Measurements from ENCODE around the gene SRPK1. TPM values are rescaled to one million over a fixed set of nuclear protein-coding genes. Genes with fewer than 3 reads are reported as not detected.

SRPK1 gene
- total RNA-seq, 1 experiment from 2014 or later = 100 TPM

- no peaks in the 10 kb centered on the region for H4K20me1 ChIP-seq (ENCODE audit: low read length)
- no peaks in the 10 kb centered on the region for H3K9me3 ChIP-seq (ENCODE audit: low read length)
- no peaks in the 10 kb centered on the region for H3K79me2 ChIP-seq (ENCODE audit: low read length)
- H2AFZ ChIP-seq (ENCODE audit: low read length) = no peak overlapping the region
- POLR2A ChIA-PET (ENCODE audit: unreplicated experiment) = no interaction called here
- ATAC-seq (no peak), DNase-seq (no peak)
- no peak overlapping the region for H3K4me3 ChIP-seq (ENCODE audit: low read length)
- H3K9me2 ChIP-seq (replicated peaks; ENCODE audit: low read length) = no peaks in the 10 kb centered on the region
- H3K27ac ChIP-seq (ENCODE audit: low read length) = no peak overlapping the region
- no peaks in the 10 kb centered on the region for H3K4me1 ChIP-seq (ENCODE audit: insufficient read depth, low read length)
- no peaks in the 10 kb centered on the region for H3F3A ChIP-seq (ENCODE audit: low read length, unreplicated experiment)
- no peak overlapping the region for H3K4me2 ChIP-seq (ENCODE audit: low read length)
- no peaks in the 10 kb centered on the region for H3K27me3 ChIP-seq (ENCODE audit: low read length)
- no TSS peak for BruUV-seq (replicated peaks)
- CTCF ChIA-PET = no interaction called here
- intact Hi-C loops (cut with micrococcal nuclease) = no loop called here
- no peaks in the 10 kb centered on the region for H3K36me3 ChIP-seq (ENCODE audit: low read depth, low read length)
- TF ChIP-seq EZH2phosphoT487 (IDR thresholded peaks at IDR 0.05; ENCODE audit: borderline replicate concordance, low read length) (no peak), EZH2 (IDR thresholded peaks at IDR 0.05; ENCODE audit: low read length, unreplicated experiment) (no peak), CTCF (conservative IDR thresholded peaks at IDR 0.05; ENCODE audit: low read depth, low read length) (no peak)
- H3K9ac ChIP-seq (ENCODE audit: low read length) = no peak overlapping the region
Measured at GRCh38 chr6:35801148-35801547, 119.8 kb downstream of the SRPK1 start.

GRCh38 chr6:35798706-35799105, 122.2 kb downstream of the SRPK1 start:
- H3K4me2 ChIP-seq (ENCODE audit: low read length) = no peak overlapping the region
- H3K36me3 ChIP-seq (ENCODE audit: low read depth, low read length) = no peaks in the 10 kb centered on the region
- no TSS peak for BruUV-seq (replicated peaks)
- intact Hi-C loops (cut with micrococcal nuclease) = loop anchor here (1.0 kb wide), 1 partner anchor 11 kb away; no protein-coding TSS in a partner anchor
- no peak overlapping the region for H2AFZ ChIP-seq (ENCODE audit: low read length)
- no peak for DNase-seq
- ChIA-PET POLR2A (ENCODE audit: unreplicated experiment) (interaction anchor here (0.6 kb wide), 1 partner anchor 12 kb away, joined by 4 read pairs; no protein-coding TSS in a partner anchor), CTCF (interaction anchor here (0.5 kb wide), 1 partner anchor 230 kb away, joined by 10 read pairs; no protein-coding TSS in a partner anchor)
- ATAC-seq = no peak
- H3K4me3 ChIP-seq (ENCODE audit: low read length) = no peak overlapping the region
- no peaks in the 10 kb centered on the region for H4K20me1 ChIP-seq (ENCODE audit: low read length)
- no peaks in the 10 kb centered on the region for H3K4me1 ChIP-seq (ENCODE audit: insufficient read depth, low read length)
- no peaks in the 10 kb centered on the region for H3F3A ChIP-seq (ENCODE audit: low read length, unreplicated experiment)
- no peaks in the 10 kb centered on the region for H3K9me2 ChIP-seq (replicated peaks; ENCODE audit: low read length)
- TF ChIP-seq EZH2 (IDR thresholded peaks at IDR 0.05; ENCODE audit: low read length, unreplicated experiment) (no peak), CTCF (conservative IDR thresholded peaks at IDR 0.05; ENCODE audit: low read depth, low read length) (no peak), EZH2phosphoT487 (IDR thresholded peaks at IDR 0.05; ENCODE audit: borderline replicate concordance, low read length) (no peak)
- no peak overlapping the region for H3K9ac ChIP-seq (ENCODE audit: low read length)
- H3K27ac ChIP-seq (ENCODE audit: low read length) = no peak overlapping the region
- H3K79me2 ChIP-seq (ENCODE audit: low read length) = no peaks in the 10 kb centered on the region
- H3K27me3 ChIP-seq (ENCODE audit: low read length) = no peaks in the 10 kb centered on the region
- H3K9me3 ChIP-seq (ENCODE audit: low read length) = no peaks in the 10 kb centered on the region

- Histone ChIP-seq H3K79me2 (ENCODE audit: low read length) (no peaks in the 10 kb centered on the region), H3K4me2 (ENCODE audit: low read length) (no peak overlapping the region), H3K9me2 (replicated peaks; ENCODE audit: low read length) (no peaks in the 10 kb centered on the region), H2AFZ (ENCODE audit: low read length) (no peak overlapping the region), H3F3A (ENCODE audit: low read length, unreplicated experiment) (no peaks in the 10 kb centered on the region), H3K27ac (ENCODE audit: low read length) (no peak overlapping the region), H4K20me1 (ENCODE audit: low read length) (no peaks in the 10 kb centered on the region), H3K27me3 (ENCODE audit: low read length) (no peaks in the 10 kb centered on the region), H3K36me3 (ENCODE audit: low read depth, low read length) (no peaks in the 10 kb centered on the region), H3K9me3 (ENCODE audit: low read length) (no peaks in the 10 kb centered on the region), H3K9ac (ENCODE audit: low read length) (no peak overlapping the region), H3K4me1 (ENCODE audit: insufficient read depth, low read length) (no peaks in the 10 kb centered on the region), H3K4me3 (ENCODE audit: low read length) (no peak overlapping the region)
- ATAC-seq (no peak), DNase-seq (no peak)
- BruUV-seq (replicated peaks) = no TSS peak
- POLR2A ChIA-PET (ENCODE audit: unreplicated experiment) = no interaction called here
- CTCF ChIA-PET = interaction anchor here (0.5 kb wide), 1 partner anchor 230 kb away, joined by 10 read pairs; no protein-coding TSS in a partner anchor
- no peak for TF ChIP-seq CTCF (conservative IDR thresholded peaks at IDR 0.05; ENCODE audit: low read depth, low read length)
- no peak for TF ChIP-seq EZH2phosphoT487 (IDR thresholded peaks at IDR 0.05; ENCODE audit: borderline replicate concordance, low read length)
- TF ChIP-seq EZH2 (IDR thresholded peaks at IDR 0.05; ENCODE audit: low read length, unreplicated experiment) = no peak
- intact Hi-C loops (cut with micrococcal nuclease) = loop anchor here (1.0 kb wide), 1 partner anchor 11 kb away; no protein-coding TSS in a partner anchor
Measured at GRCh38 chr6:35797837-35798526, 122.9 kb downstream of the SRPK1 start.

Data from PC-3 (cell line).